H1 (cell line): ENCODE data around the gene ZNF423. TPM values are rescaled to one million over a fixed set of nuclear protein-coding genes. Genes with fewer than 3 reads are reported as not detected.

Experiments used
- CTCF ChIA-PET: fragments of 300-600 bp; sonication (Branson Sonifier 250); formaldehyde crosslinking; loops from one replicate; lab custom pipeline; 2021; ENCODE audit not compliant: partially characterized antibody; lab: Charles Lee
- POLR2A ChIA-PET: fragments of 300-600 bp; sonication (Branson Sonifier 250); formaldehyde crosslinking; loops from one replicate; lab custom pipeline; 2021; ENCODE audit warnings: inconsistent platforms; ENCODE audit not compliant: partially characterized antibody; lab: Charles Lee
- DNase-seq, 2 experiments: peaks; one replicate each; pipeline versions ENCODE4 v3.0.0 to v3.0.0-alpha.2; 2010 to 2022; ENCODE audit warnings: low spot score in 2 of 2, low read depth in 1 of 2, mixed read lengths in 1 of 2
- FAIRE-seq: peaks from 2 replicates; lab custom pipeline; 2011; peaks lifted over from hg19 to GRCh38; lab: Jason Lieb, UNC
- H2AFZ ChIP-seq: 2 replicates; pipeline ENCODE4 v1.8.1; 2012; ENCODE audit warnings: low read length, inconsistent platforms
- H2AK5ac ChIP-seq: 2 replicates; pipeline ENCODE4 v1.6.1; 2013; ENCODE audit warnings: low read depth, low read length
- H2BK120ac ChIP-seq: replicated peaks from 2 replicates; pipeline ENCODE3; 2013; ENCODE audit warnings: low read depth, low read length, inconsistent platforms
- H2BK12ac ChIP-seq: 2 replicates; pipeline ENCODE4 v1.6.1; 2013; ENCODE audit warnings: low read depth, low read length
- H2BK15ac ChIP-seq: 2 replicates; pipeline ENCODE4 v1.6.1; 2013; ENCODE audit warnings: low read length
- H2BK20ac ChIP-seq: 2 replicates; pipeline ENCODE4 v1.6.1; 2013; ENCODE audit warnings: low read length
- H2BK5ac ChIP-seq: 2 replicates; pipeline ENCODE4 v1.6.1; 2013; ENCODE audit warnings: low read depth, low read length
- H3K14ac ChIP-seq: 2 replicates; pipeline ENCODE4 v1.6.1; 2013; ENCODE audit warnings: inconsistent platforms; ENCODE audit not compliant: insufficient read length
- H3K18ac ChIP-seq: 2 replicates; pipeline ENCODE4 v1.6.1; 2013; ENCODE audit warnings: low read length; ENCODE audit errors: extremely low read depth
- H3K23ac ChIP-seq: 2 replicates; pipeline ENCODE4 v1.6.1; 2013; ENCODE audit warnings: inconsistent platforms; ENCODE audit not compliant: insufficient read length
- H3K23me2 ChIP-seq: 2 replicates; pipeline ENCODE4 v1.6.1; 2013; ENCODE audit warnings: low read depth, low read length
- H3K27ac ChIP-seq: 2 replicates; pipeline ENCODE4 v1.6.1; 2011; ENCODE audit warnings: low read depth, low read length, inconsistent platforms
- H3K27me3 ChIP-seq, 4 experiments: replicated peaks in 1 of 4; 1 replicate in 1 of 4; 2 replicates in 3 of 4; pipeline versions ENCODE4 v1.6.1 to v1.8.1; 2011 to 2013; ENCODE audit warnings: low read length in 3 of 4, mild to moderate bottlenecking in 3 of 4, inconsistent platforms in 2 of 4, mixed read lengths in 2 of 4, moderate library complexity in 1 of 4; ENCODE audit not compliant: control insufficient read depth in 3 of 4, insufficient read depth in 3 of 4; ENCODE audit errors: extremely low read depth in 1 of 4
- H3K36me3 ChIP-seq, 4 experiments: 2 replicates each; pipeline versions ENCODE4 v1.6.1 to v1.8.1; 2011 to 2013; ENCODE audit warnings: mild to moderate bottlenecking in 4 of 4, low read length in 3 of 4, moderate library complexity in 2 of 4, control low read depth in 1 of 4, inconsistent platforms in 1 of 4; ENCODE audit not compliant: insufficient read depth in 4 of 4, control insufficient read depth in 2 of 4
- H3K4ac ChIP-seq: replicated peaks from 2 replicates; pipeline ENCODE3; 2013; ENCODE audit warnings: low read length, low read depth, mixed read lengths, inconsistent platforms; ENCODE audit not compliant: insufficient read length
- H3K4me1 ChIP-seq, 4 experiments: replicated peaks in 1 of 4; 1 replicate in 1 of 4; 2 replicates in 3 of 4; pipeline versions ENCODE4 v1.6.1 to v1.8.1; 2011 to 2013; ENCODE audit warnings: low read length in 3 of 4, inconsistent platforms in 2 of 4, mixed read lengths in 1 of 4; ENCODE audit not compliant: insufficient read depth in 4 of 4, control insufficient read depth in 3 of 4
- H3K4me2 ChIP-seq, 2 experiments: 2 replicates each; pipeline versions ENCODE4 v1.6.1 to v1.8.1; 2011 to 2013; ENCODE audit warnings: low read depth in 2 of 2, low read length in 2 of 2, control low read depth in 1 of 2, inconsistent platforms in 1 of 2, mild to moderate bottlenecking in 1 of 2; ENCODE audit not compliant: insufficient read depth in 1 of 2
- H3K4me3 ChIP-seq, 4 experiments: fragments of 200-600, 300-600 bp in 1 of 4; sonication (generic), shearing (Covaris generic), sonication (Bioruptor Twin) in 1 of 4; 2 replicates each; pipeline versions ENCODE4 v1.5.1 to v1.8.1; 2011 to 2016; ENCODE audit warnings: low read length in 4 of 4, low read depth in 3 of 4, control low read depth in 2 of 4, inconsistent platforms in 2 of 4, mild to moderate bottlenecking in 2 of 4, mixed read lengths in 1 of 4, moderate library complexity in 1 of 4; ENCODE audit not compliant: insufficient read depth in 2 of 4; ENCODE audit errors: extremely low read depth in 1 of 4
- H3K56ac ChIP-seq: replicated peaks from 2 replicates; pipeline ENCODE3; 2013; ENCODE audit warnings: low read depth, mild to moderate bottlenecking, mixed read lengths, low read length, inconsistent platforms; ENCODE audit not compliant: insufficient read length
- H3K79me1 ChIP-seq: 2 replicates; pipeline ENCODE4 v1.6.1; 2013; ENCODE audit warnings: low read depth, low read length, control low read depth
- H3K79me2 ChIP-seq, 2 experiments: 2 replicates each; pipeline versions ENCODE4 v1.6.1 to v1.8.1; 2012 to 2013; ENCODE audit warnings: low read length in 2 of 2, mild to moderate bottlenecking in 2 of 2, inconsistent platforms in 1 of 2; ENCODE audit not compliant: insufficient read depth in 2 of 2, control insufficient read depth in 1 of 2
- H3K9ac ChIP-seq, 4 experiments: replicated peaks in 1 of 4; 1 replicate in 1 of 4; 2 replicates in 3 of 4; pipeline versions ENCODE4 v1.6.1 to v1.8.1; 2011 to 2013; ENCODE audit warnings: low read depth in 3 of 4, low read length in 3 of 4, control low read depth in 2 of 4, mild to moderate bottlenecking in 2 of 4, moderate library complexity in 2 of 4, inconsistent platforms in 1 of 4; ENCODE audit errors: extremely low read depth in 1 of 4
- H3K9me3 ChIP-seq, 2 experiments: 2 replicates each; pipeline versions ENCODE4 v1.6.1 to v1.8.1; 2012 to 2013; ENCODE audit warnings: mild to moderate bottlenecking in 2 of 2, moderate library complexity in 2 of 2, control low read depth in 1 of 2, inconsistent platforms in 1 of 2, low read depth in 1 of 2, low read length in 1 of 2, mixed read lengths in 1 of 2; ENCODE audit not compliant: insufficient read depth in 2 of 2
- H4K20me1 ChIP-seq, 2 experiments: replicated peaks in 1 of 2; 2 replicates each; pipeline versions ENCODE3 to v1.8.1; 2011 to 2013; ENCODE audit warnings: inconsistent platforms in 2 of 2, low read length in 2 of 2, mild to moderate bottlenecking in 1 of 2; ENCODE audit not compliant: insufficient read depth in 2 of 2, control insufficient read depth in 1 of 2
- H4K5ac ChIP-seq: 2 replicates; pipeline ENCODE4 v1.6.1; 2013; ENCODE audit warnings: low read length, low read depth, mixed read lengths, inconsistent platforms; ENCODE audit not compliant: insufficient read length
- H4K8ac ChIP-seq: 2 replicates; pipeline ENCODE4 v1.8.0; 2013; ENCODE audit warnings: mild to moderate bottlenecking, moderate library complexity, low read length, inconsistent platforms; ENCODE audit not compliant: insufficient read depth; ENCODE audit errors: extremely low read depth
- H4K91ac ChIP-seq: replicated peaks from 2 replicates; pipeline ENCODE3; 2013; ENCODE audit warnings: low read length, mixed read lengths, inconsistent platforms; ENCODE audit not compliant: insufficient read length
- ASH2L ChIP-seq: fragments of 200-600, 300-600 bp; sonication (generic); IDR thresholded peaks from one replicate; pipeline ENCODE4 v1.7.1; 2017; ENCODE audit warnings: low read length
- CEBPB ChIP-seq: IDR thresholded peaks from 2 replicates; pipeline ENCODE4 v1.6.1; 2012; ENCODE audit warnings: low read depth, low read length
- NRF1 ChIP-seq: IDR thresholded peaks from 2 replicates; pipeline ENCODE4 v1.6.1; 2011; ENCODE audit warnings: mild to moderate bottlenecking, low read depth, low read length, improper control_type of control experiment
- SIX5 ChIP-seq: IDR thresholded peaks from 2 replicates; pipeline ENCODE4 v1.6.1; 2011; ENCODE audit warnings: mild to moderate bottlenecking, low read depth, low read length
- SRF ChIP-seq: IDR thresholded peaks from 2 replicates; pipeline ENCODE4 v1.6.1; 2011; ENCODE audit warnings: mild to moderate bottlenecking, low read depth, low read length, moderate library complexity
- YY1 ChIP-seq: IDR thresholded peaks from 2 replicates; pipeline ENCODE4 v1.6.1; 2011; ENCODE audit warnings: low read depth, mild to moderate bottlenecking, low read length
- WGBS, 2 experiments: shearing (Covaris generic) in 1 of 2; methylation state at CpG; one replicate each; pipeline versions ENCODE4 v1.1.6 to v1.1.7; 2013 to 2015; ENCODE audit warnings: low lambda C conversion rate in 2 of 2, mixed read lengths in 2 of 2, inconsistent platforms in 1 of 2, low coverage in 1 of 2, missing lambda C conversion rate in 1 of 2; ENCODE audit not compliant: insufficient replicate concordance in 2 of 2, insufficient coverage in 1 of 2, insufficient read length in 1 of 2; ENCODE audit errors: extremely low coverage in 1 of 2, missing lambda C conversion rate in 1 of 2; 5-methylcytosine and 5-hydroxymethylcytosine counted together
- polyA plus RNA-seq, 7 experiments: library from polyadenylated mRNA; depleted of rRNA in 3 of 7; stranded (reverse) in 5 of 7; unstranded in 2 of 7; fragments of >200 nt in 5 of 7; fragments of 200-250 nt in 2 of 7; gene quantifications; 1 replicate in 5 of 7; 2 replicates in 1 of 7; 4 replicates in 1 of 7; pipeline versions ENCODE4 v1.2.1 to v1.2.3, GENCODE V29; 2011 to 2013; ENCODE audit warnings: missing spikeins in 2 of 7, mixed read lengths in 2 of 7
- total RNA-seq: library from RNA; stranded (reverse); fragmentation: NEBNext Ultra II Directional; extraction: Animal tissue kit (Norgen Biotek cat#: 25700); gene quantifications from 2 replicates; pipeline ENCODE4 v1.2.1, GENCODE V29; 2021

ZNF423 gene
- total and polyA plus RNA-seq, 2 of the 8 experiments (the other 6 are each of a cell fraction or from before 2014, with no cell fraction given): 38.2 to 52.3 TPM

DNA sequence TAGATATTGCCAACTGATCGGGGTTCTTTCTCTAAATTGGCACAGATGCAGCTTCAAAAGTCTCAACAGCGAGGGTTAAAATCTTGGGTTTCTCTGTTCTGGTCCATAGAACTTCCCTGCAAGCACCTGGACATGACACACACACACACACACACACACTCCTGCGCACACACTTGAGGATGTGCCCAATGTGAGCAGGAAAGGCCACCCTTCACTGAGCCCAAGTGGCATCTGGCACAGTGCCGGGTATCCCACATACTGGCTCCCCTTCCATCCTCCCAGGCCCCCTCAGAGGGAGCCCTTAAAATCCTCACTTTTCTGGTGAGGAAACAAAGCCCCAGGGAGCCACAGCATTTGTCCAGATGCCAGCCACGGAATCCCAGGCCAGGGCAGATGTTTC is 55.5 kb downstream of the ZNF423 start:
- H3K56ac ChIP-seq: no peak overlapping the region
- H2AFZ ChIP-seq: no peak overlapping the region
- no peak overlapping the region for H3K23ac ChIP-seq
- ChIA-PET CTCF (interaction anchor here (0.6 to 3.2 kb wide), 10 partner anchors 9 to 208 kb away, joined by 3 to 12 read pairs (median 4); no protein-coding TSS in a partner anchor), POLR2A (interaction anchor here (1.3 kb wide), 1 partner anchor 11 kb away, joined by 4 read pairs; no protein-coding TSS in a partner anchor)
- H3K9me3 ChIP-seq: no peaks in the 10 kb centered on the region
- no peak overlapping the region for H3K18ac ChIP-seq
- no peak overlapping the region for H3K14ac ChIP-seq
- H2BK5ac ChIP-seq: no peak overlapping the region; the same call in 1 of the 2 replicates
- no peaks in the 10 kb centered on the region for H3K23me2 ChIP-seq
- no peaks in the 10 kb centered on the region for H3K27me3 ChIP-seq
- DNase-seq (no peak), FAIRE-seq (no peak)
- no peak overlapping the region for H2AK5ac ChIP-seq
- no peak overlapping the region for H4K5ac ChIP-seq
- no peak overlapping the region for H2BK20ac ChIP-seq
- peaks cover 22% of the 10 kb centered on the region for H3K79me1 ChIP-seq
- no peak overlapping the region for H3K9ac ChIP-seq
- no peak overlapping the region for H4K8ac ChIP-seq
- H3K4ac ChIP-seq: no peak overlapping the region
- H3K4me3 ChIP-seq: no peak overlapping the region
- peaks cover 9 to 16% of the 10 kb centered on the region in 2 experiments for H4K20me1 ChIP-seq
- H3K27ac ChIP-seq: no peak overlapping the region
- H3K79me2 ChIP-seq: peaks cover 3 to 48% of the 10 kb centered on the region in 2 experiments; a peak in 3 of 4 replicates
- H2BK120ac ChIP-seq: no peak overlapping the region
- no peak overlapping the region for H3K4me2 ChIP-seq
- H4K91ac ChIP-seq: no peak overlapping the region
- 0 out of 2 replicates have a peak overlapping the region, but pooled peaks have one; percentile 75 for H2BK12ac ChIP-seq
- H3K36me3 ChIP-seq: 0 out of 8 replicates have a peak, but pooled peaks cover 0 to 2% (median 0%) of the 10 kb centered on the region in 4 experiments
- no peak overlapping the region for H2BK15ac ChIP-seq
- 85% methylated on average over 5 of the region's 5 CpGs; no CpG with 5 or more reads in 1 of the 2 experiments for WGBS, 2 experiments
- H3K4me1 ChIP-seq: peaks cover 0 to 6% (median 2%) of the 10 kb centered on the region in 4 experiments; a peak in 6 of 7 replicates
- TF ChIP-seq ASH2L (no peak), CEBPB (no peak), SIX5 (no peak), NRF1 (no peak), SRF (no peak), YY1 (no peak)
